ENCODE data around the gene CDK5RAP3.

DNA sequence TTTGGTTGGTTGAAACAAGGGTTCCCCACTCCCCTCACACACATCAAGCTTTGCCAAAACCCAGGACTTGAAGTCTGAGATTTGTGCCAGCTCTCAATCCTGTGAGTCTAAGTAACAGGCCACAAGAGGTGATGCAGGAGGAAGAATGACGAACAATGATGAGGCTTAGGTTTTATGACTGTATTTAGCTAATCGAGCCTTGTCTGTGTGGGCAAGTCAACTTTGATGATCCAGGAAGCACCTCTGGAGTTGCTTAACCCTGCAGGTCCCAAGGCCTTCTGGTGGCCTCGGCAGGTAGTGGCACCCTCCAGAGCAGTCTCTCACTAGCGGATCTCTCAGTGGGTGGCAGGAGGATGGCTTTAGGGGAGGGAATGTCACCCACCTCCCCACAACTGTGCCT, 28.7 kb downstream of the CDK5RAP3 start:
- TF ChIP-seq, protein P1, sequence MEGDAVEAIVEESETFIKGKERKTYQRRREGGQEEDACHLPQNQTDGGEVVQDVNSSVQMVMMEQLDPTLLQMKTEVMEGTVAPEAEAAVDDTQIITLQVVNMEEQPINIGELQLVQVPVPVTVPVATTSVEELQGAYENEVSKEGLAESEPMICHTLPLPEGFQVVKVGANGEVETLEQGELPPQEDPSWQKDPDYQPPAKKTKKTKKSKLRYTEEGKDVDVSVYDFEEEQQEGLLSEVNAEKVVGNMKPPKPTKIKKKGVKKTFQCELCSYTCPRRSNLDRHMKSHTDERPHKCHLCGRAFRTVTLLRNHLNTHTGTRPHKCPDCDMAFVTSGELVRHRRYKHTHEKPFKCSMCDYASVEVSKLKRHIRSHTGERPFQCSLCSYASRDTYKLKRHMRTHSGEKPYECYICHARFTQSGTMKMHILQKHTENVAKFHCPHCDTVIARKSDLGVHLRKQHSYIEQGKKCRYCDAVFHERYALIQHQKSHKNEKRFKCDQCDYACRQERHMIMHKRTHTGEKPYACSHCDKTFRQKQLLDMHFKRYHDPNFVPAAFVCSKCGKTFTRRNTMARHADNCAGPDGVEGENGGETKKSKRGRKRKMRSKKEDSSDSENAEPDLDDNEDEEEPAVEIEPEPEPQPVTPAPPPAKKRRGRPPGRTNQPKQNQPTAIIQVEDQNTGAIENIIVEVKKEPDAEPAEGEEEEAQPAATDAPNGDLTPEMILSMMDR (IDR thresholded peaks at IDR 0.05) = no peak
- TF ChIP-seq SP1 (CRISPR knock-in tag; conservative IDR thresholded peaks at IDR 0.05) (no peak), FOXJ3 (CRISPR knock-in tag; IDR thresholded peaks at IDR 0.05; ENCODE audit: borderline replicate concordance) (no peak), JUN (CRISPR knock-in tag; IDR thresholded peaks at IDR 0.05) (no peak), ZNF121 (CRISPR knock-in tag; IDR thresholded peaks at IDR 0.05) (no peak), ATF1 (CRISPR knock-in tag; IDR thresholded peaks at IDR 0.05) (no peak), TCF7 (CRISPR knock-in tag; IDR thresholded peaks at IDR 0.05; ENCODE audit: low read depth) (no peak)
- TF ChIP-seq, protein P2, sequence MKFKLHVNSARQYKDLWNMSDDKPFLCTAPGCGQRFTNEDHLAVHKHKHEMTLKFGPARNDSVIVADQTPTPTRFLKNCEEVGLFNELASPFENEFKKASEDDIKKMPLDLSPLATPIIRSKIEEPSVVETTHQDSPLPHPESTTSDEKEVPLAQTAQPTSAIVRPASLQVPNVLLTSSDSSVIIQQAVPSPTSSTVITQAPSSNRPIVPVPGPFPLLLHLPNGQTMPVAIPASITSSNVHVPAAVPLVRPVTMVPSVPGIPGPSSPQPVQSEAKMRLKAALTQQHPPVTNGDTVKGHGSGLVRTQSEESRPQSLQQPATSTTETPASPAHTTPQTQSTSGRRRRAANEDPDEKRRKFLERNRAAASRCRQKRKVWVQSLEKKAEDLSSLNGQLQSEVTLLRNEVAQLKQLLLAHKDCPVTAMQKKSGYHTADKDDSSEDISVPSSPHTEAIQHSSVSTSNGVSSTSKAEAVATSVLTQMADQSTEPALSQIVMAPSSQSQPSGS (CRISPR knock-in tag; IDR thresholded peaks at IDR 0.05; ENCODE audit: borderline replicate concordance, low read depth) = no peak
- TF ChIP-seq, protein P3, sequence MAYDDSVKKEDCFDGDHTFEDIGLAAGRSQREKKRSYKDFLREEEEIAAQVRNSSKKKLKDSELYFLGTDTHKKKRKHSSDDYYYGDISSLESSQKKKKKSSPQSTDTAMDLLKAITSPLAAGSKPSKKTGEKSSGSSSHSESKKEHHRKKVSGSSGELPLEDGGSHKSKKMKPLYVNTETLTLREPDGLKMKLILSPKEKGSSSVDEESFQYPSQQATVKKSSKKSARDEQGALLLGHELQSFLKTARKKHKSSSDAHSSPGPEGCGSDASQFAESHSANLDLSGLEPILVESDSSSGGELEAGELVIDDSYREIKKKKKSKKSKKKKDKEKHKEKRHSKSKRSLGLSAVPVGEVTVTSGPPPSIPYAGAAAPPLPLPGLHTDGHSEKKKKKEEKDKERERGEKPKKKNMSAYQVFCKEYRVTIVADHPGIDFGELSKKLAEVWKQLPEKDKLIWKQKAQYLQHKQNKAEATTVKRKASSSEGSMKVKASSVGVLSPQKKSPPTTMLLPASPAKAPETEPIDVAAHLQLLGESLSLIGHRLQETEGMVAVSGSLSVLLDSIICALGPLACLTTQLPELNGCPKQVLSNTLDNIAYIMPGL (CRISPR knock-in tag; IDR thresholded peaks at IDR 0.05) = no peak
- TF ChIP-seq, protein P4, sequence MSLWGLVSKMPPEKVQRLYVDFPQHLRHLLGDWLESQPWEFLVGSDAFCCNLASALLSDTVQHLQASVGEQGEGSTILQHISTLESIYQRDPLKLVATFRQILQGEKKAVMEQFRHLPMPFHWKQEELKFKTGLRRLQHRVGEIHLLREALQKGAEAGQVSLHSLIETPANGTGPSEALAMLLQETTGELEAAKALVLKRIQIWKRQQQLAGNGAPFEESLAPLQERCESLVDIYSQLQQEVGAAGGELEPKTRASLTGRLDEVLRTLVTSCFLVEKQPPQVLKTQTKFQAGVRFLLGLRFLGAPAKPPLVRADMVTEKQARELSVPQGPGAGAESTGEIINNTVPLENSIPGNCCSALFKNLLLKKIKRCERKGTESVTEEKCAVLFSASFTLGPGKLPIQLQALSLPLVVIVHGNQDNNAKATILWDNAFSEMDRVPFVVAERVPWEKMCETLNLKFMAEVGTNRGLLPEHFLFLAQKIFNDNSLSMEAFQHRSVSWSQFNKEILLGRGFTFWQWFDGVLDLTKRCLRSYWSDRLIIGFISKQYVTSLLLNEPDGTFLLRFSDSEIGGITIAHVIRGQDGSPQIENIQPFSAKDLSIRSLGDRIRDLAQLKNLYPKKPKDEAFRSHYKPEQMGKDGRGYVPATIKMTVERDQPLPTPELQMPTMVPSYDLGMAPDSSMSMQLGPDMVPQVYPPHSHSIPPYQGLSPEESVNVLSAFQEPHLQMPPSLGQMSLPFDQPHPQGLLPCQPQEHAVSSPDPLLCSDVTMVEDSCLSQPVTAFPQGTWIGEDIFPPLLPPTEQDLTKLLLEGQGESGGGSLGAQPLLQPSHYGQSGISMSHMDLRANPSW (CRISPR knock-in tag; conservative IDR thresholded peaks at IDR 0.05; ENCODE audit: low read depth) = no peak

All from WTC11 (cell line).